Measurements from ENCODE around the gene CDAN1. TPM values are rescaled to one million over a fixed set of nuclear protein-coding genes. Genes with fewer than 3 reads are reported as not detected.

CDAN1 gene
- total and polyA plus RNA-seq, 2 of the 4 experiments (the other 2 are of a cell fraction), result 4.7 to 5.6 TPM

DNA sequence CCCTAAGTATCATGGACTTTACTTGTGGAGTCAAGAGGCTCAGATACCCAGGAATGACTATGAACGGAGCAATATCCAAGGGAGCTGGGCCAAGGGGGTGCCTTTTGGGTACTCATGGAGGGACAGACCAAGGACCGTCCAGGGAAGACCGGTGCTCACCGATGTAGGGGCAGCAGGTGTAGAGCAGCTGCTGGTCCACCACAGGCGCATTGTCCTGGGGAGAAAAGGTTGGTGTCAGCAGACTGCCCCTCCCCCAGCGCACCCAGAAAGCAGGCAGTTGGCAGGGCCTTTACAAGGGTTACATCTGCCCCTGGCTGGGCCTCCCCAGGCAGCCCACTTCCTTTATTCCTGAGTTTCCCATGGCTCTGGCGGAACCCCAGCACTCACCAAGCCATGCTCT, 7.5 kb downstream of the CDAN1 start:
- dilution Hi-C loops (cut with HindIII; ENCODE audit: low sequenced_read_pairs, unreplicated experiment), result no loop called here
- 100% methylated on average over 3 of the region's 7 CpGs; no CpG with 5 or more reads in 1 of the 2 experiments for WGBS, 2 experiments (ENCODE audit: extremely low coverage in 2 of 2, insufficient read length in 1 of 2)

More for the DNA sequence above, 7.5 kb downstream of the CDAN1 start:
- Histone ChIP-seq H3K4me1 (ENCODE audit: control insufficient read depth, insufficient read depth, low read length) (no peaks in the 10 kb centered on the region), H2AFZ (replicated peaks; ENCODE audit: low read length, poor library complexity) (no peak overlapping the region), H3K18ac (ENCODE audit: low read depth, low read length) (no peak overlapping the region), H2BK120ac (ENCODE audit: low read depth, low read length) (no peak overlapping the region), H3K79me1 (ENCODE audit: low read depth in 1 of 2, low read length in 2 of 2) (peaks cover under 1 to 9% of the 10 kb centered on the region in 2 experiments), H4K91ac (ENCODE audit: insufficient read depth, low read depth, low read length) (no peak overlapping the region), H2BK5ac (ENCODE audit: low read depth, low read length, poor library complexity, severe bottlenecking) (no peak overlapping the region), H3K23ac (ENCODE audit: low read depth, low read length) (no peak overlapping the region), H2AK9ac (replicated peaks; ENCODE audit: low read depth, low read length, poor library complexity) (no peak overlapping the region), H4K5ac (ENCODE audit: low read depth, low read length) (no peak overlapping the region), H3K36me3 (ENCODE audit: control insufficient read depth, insufficient read depth, low read length) (peaks cover 85% of the 10 kb centered on the region), H3K9ac (ENCODE audit: low read depth, low read length) (no peak overlapping the region), H3K9me1 (ENCODE audit: insufficient read depth, low read length) (0 out of 2 replicates have a peak, but pooled peaks cover 4% of the 10 kb centered on the region), H3K9me3 (ENCODE audit: control insufficient read depth, insufficient read depth, low read length) (no peaks in the 10 kb centered on the region), H2BK20ac (ENCODE audit: low read depth, low read length) (no peak overlapping the region), H3K27me3 (ENCODE audit: control insufficient read depth, insufficient read depth, low read length) (no peaks in the 10 kb centered on the region), H4K20me1 (ENCODE audit: insufficient read depth, low read length) (no peaks in the 10 kb centered on the region; the same call in 1 of the 2 replicates), H3K4ac (ENCODE audit: low read depth, low read length) (no peak overlapping the region), H2AK5ac (ENCODE audit: low read depth, low read length) (no peak overlapping the region), H4K8ac (ENCODE audit: low read depth in 2 of 2, low read length in 2 of 2) (no peak overlapping the region), H3K4me2 (ENCODE audit: low read depth, low read length) (no peak overlapping the region), H2BK15ac (ENCODE audit: low read depth, low read length) (no peak overlapping the region), H3K27ac (ENCODE audit: insufficient read depth, low read length) (no peak overlapping the region), H3K4me3 (ENCODE audit: insufficient read depth, low read depth, low read length) (no peak overlapping the region), H3K56ac (ENCODE audit: extremely low read depth, insufficient read depth, low read length) (no peak overlapping the region), H3K14ac (replicated peaks; ENCODE audit: low read depth, low read length) (no peak overlapping the region)
- DNase-seq (no peak), ATAC-seq (ENCODE audit: low read depth) (no peak)
- in situ Hi-C loops (cut with MboI; ENCODE audit: low sequenced_read_pairs), result no loop called here
- TF ChIP-seq CHD1 (IDR thresholded peaks at IDR 0.05; ENCODE audit: low read depth, low read length) (no peak), MAFK (IDR thresholded peaks at IDR 0.05; ENCODE audit: low read depth, low read length) (no peak)
- TF ChIP-seq, protein P1, sequence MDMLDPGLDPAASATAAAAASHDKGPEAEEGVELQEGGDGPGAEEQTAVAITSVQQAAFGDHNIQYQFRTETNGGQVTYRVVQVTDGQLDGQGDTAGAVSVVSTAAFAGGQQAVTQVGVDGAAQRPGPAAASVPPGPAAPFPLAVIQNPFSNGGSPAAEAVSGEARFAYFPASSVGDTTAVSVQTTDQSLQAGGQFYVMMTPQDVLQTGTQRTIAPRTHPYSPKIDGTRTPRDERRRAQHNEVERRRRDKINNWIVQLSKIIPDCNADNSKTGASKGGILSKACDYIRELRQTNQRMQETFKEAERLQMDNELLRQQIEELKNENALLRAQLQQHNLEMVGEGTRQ (IDR thresholded peaks at IDR 0.05; ENCODE audit: low read depth, low read length), result no peak
- CTCF ChIA-PET, result no interaction called here
- intact Hi-C loops (cut with micrococcal nuclease), result no loop called here
- BruUV-seq (replicated peaks), result no TSS peak
- POLR2A ChIA-PET (ENCODE audit: unreplicated experiment), result interaction anchor here (0.5 kb wide), 1 partner anchor 14 kb away, joined by 5 read pairs; no protein-coding TSS in a partner anchor

All from IMR-90 (cell line).